Mucosa of stomach (tissue), 1 donor: ENCODE results near the gene MUC22.
"Not testable (repeated sequence)": the region's sequence is repeated elsewhere in the genome, so short reads cannot be mapped to it uniquely, and the experiment has no call there.

Experiments used
- H3K27me3 ChIP-seq: one replicate; pipeline ENCODE4 v1.7.0; 2013; ENCODE audit warnings: mild to moderate bottlenecking, low read length; ENCODE audit not compliant: control insufficient read depth, insufficient read depth
- H3K36me3 ChIP-seq: one replicate; pipeline ENCODE4 v1.7.0; 2013; ENCODE audit warnings: low read length; ENCODE audit not compliant: control insufficient read depth, insufficient read depth
- H3K4me1 ChIP-seq: one replicate; pipeline ENCODE4 v1.7.0; 2013; ENCODE audit warnings: mild to moderate bottlenecking, low read length; ENCODE audit not compliant: control insufficient read depth, insufficient read depth
- H3K4me3 ChIP-seq: one replicate; pipeline ENCODE4 v1.7.0; 2013; ENCODE audit warnings: low read length
- H3K9ac ChIP-seq: one replicate; pipeline ENCODE4 v1.7.0; 2013; ENCODE audit warnings: mild to moderate bottlenecking, low read length, moderate library complexity
- H3K9me3 ChIP-seq: one replicate; pipeline ENCODE4 v1.7.0; 2013; ENCODE audit warnings: mild to moderate bottlenecking, low read length, moderate library complexity; ENCODE audit not compliant: control insufficient read depth
- donor health status: Pancreatic carcinoma.

Gene MUC22

DNA sequence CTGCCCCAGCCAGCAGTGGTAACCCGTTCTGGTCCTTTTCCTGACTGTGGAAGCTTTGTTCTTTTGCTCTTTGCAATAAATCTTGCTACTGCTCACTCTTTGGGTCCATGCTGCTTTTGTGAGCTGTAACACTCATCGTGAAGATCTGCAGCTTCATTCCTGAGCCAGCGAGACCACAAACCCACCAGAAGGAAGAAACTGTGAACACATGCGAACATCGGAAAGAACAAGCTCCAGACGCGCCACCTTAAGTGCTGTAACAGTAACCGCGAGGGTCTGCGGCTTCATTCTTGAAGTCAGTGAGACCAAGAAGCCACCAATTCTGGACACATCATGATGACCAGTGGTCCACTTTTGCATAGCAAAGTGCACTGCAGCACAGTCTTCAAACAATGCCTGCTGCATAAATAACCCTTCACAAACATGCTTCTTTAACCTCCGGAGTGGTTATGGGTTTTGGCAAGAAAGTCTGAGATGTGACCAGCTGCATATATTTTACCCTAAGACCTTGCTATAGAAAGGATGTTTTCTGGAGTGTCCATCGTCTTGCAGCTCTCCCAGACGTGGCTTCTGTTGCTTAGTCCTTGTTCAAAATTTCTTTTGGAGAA, 8.9 kb upstream of the MUC22 start:
- Histone ChIP-seq H3K9me3 (no peaks in the 10 kb centered on the region), H3K36me3 (no peaks in the 10 kb centered on the region)

DNA sequence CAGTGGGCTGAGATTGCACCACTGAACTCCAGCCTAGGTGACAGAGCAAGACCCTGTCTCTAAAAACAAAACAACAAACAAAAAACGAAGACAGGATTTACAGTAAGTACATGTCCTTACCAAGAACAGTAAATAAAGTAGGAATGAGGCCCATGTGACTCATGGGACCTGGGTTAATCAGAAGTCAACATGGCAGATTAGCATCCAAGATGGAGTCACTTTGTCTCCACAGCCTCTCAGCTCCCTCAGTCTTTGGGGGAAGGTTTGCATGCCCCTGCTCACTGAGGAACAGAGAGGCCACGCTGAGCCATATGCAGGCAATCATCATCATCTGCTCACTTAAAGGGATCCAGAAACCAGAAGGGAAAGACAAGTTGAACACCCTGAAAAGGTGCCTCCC, 7.8 kb upstream of the MUC22 start:
- no peaks in the 10 kb centered on the region for H3K4me1 ChIP-seq
- H3K9me3 ChIP-seq: no peaks in the 10 kb centered on the region
- no peak overlapping the region for H3K9ac ChIP-seq
- H3K27me3 ChIP-seq: no peaks in the 10 kb centered on the region
- no peaks in the 10 kb centered on the region for H3K36me3 ChIP-seq
- H3K4me3 ChIP-seq: no peak overlapping the region

More for the DNA sequence above, 8.9 kb upstream of the MUC22 start:
- H3K4me1 ChIP-seq: no peaks in the 10 kb centered on the region
- no peak overlapping the region for H3K9ac ChIP-seq
- H3K27me3 ChIP-seq: no peaks in the 10 kb centered on the region
- H3K4me3 ChIP-seq: no peak overlapping the region

DNA sequence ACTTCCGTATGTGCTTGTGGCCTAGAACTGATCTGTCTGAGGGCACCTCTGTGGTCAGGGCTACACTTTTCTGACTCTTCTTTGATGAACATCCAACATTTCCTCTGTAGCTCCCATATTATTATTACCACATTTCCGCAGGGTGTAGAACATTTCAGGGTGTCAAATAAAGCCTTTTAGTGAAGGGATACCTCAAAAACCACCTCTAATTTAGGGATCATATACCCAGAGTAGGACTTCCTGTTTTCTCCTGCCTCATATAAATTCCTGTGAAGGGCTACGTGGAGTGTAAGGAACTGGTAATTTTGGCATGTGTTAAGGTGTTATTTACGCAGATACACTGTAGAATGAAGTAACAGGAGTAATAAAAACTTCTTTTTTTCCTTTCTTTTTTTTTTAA, 5.5 kb upstream of the MUC22 start:
- H3K4me1 ChIP-seq: no peaks in the 10 kb centered on the region
- no peaks in the 10 kb centered on the region for H3K36me3 ChIP-seq
- H3K27me3 ChIP-seq: no peaks in the 10 kb centered on the region
- no peak overlapping the region for H3K4me3 ChIP-seq
- H3K9ac ChIP-seq: no peak overlapping the region
- H3K9me3 ChIP-seq: no peaks in the 10 kb centered on the region

DNA sequence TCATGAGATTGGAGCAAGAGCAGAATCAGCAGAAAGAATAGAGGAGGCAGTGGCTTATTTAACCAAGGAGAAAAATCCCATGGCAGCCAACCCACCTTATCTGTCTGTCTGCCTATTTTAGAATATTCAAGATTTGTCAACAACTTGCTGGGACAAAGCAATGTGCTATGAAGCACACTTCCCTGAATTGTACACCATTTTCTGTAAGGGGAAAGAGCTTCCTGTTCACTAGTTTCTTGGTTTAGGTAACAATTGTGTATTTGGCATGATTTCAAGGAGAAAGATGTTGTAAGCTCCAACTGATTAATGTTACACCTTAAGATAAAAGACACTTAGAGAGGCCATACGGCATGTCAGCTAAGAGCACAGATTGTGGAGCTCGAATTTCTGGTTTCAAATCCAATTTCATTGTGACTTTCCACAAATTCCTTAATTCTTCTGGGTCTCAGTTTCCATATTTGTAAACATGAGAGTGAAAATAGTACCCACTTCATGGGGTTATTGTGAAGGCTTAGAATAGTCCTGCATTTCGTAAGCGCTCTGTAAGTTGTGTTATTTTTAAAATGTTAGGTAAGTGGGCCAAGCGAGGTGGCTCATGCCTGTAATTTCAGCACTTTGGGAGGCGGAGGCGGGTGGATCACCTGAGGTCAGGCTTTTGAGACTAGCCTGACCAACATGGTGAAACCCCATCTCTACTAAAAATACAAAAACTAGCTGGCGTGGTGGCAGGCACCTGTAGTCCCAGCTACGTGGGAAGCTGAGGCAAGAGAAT, 4.8 kb upstream of the MUC22 start:
- Histone ChIP-seq H3K4me3 (no peak overlapping the region), H3K9me3 (no peaks in the 10 kb centered on the region), H3K27me3 (no peaks in the 10 kb centered on the region), H3K4me1 (no peaks in the 10 kb centered on the region), H3K9ac (no peak overlapping the region), H3K36me3 (no peaks in the 10 kb centered on the region)

DNA sequence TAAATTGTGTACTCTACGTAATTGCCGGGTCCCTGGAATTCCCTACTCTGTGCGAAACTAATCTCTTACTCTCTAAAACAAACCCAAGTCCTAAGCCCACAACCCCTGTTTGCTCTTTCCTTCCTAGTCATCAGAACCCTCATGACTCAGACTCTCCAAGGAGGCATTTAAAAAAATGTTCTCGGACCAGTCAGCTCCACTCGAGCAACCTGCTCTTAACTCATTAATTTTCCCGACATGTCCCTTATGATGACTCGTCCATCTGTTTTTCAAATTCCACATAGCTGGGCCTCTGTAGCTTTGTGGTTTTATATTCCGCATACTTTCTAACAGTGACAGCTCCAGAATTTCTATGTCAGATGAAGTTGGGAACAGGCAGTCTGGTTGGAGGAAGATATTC, 2.6 kb upstream of the MUC22 start:
- Histone ChIP-seq H3K9me3 (no peaks in the 10 kb centered on the region), H3K4me1 (no peaks in the 10 kb centered on the region), H3K27me3 (no peaks in the 10 kb centered on the region), H3K36me3 (no peaks in the 10 kb centered on the region), H3K4me3 (no peak overlapping the region), H3K9ac (no peak overlapping the region)

DNA sequence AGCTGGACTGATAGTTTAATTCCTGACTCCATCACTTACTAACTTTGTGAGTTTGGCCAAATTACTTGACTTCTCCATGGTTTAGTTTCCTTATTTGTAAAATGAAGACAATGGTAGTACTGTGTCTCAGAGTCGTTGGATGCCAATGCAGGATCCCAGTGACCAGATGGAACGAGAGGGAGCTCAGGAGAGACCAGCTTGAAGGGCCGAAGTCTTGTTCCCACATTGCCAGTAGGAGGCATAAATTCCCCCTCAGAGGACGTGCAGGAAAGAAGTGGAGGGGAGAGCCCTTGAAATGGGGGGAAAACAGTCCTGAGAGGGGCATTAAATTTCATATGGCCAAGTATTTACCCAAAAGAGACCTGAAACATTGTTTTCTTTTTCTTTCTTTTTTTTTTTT, 2.1 kb upstream of the MUC22 start:
- Histone ChIP-seq H3K36me3 (no peaks in the 10 kb centered on the region), H3K4me1 (no peaks in the 10 kb centered on the region), H3K27me3 (no peaks in the 10 kb centered on the region), H3K9ac (no peak overlapping the region), H3K4me3 (no peak overlapping the region), H3K9me3 (no peaks in the 10 kb centered on the region)

DNA sequence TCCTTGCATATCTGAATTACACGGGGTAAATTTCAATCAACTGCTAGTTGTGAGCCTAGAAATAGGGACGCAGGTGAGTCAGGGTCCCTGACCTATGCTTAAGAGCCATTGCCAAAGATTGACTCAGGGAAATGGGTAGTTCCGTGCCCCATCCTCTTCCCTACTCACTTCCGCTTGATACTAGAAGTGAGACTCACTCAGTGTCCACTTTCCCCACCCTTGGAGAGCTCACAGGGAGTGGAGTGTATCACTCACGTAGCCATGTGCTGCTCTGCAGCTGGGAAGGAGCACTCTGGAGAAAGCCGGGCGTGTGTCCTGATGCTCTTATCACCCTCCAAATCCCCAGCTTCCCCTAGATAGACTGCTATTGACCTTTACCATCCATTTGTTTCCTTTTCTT, 543 bp upstream of the MUC22 start:
- Histone ChIP-seq H3K9me3 (no peaks in the 10 kb centered on the region), H3K36me3 (no peaks in the 10 kb centered on the region), H3K4me3 (no peak overlapping the region), H3K27me3 (no peaks in the 10 kb centered on the region), H3K4me1 (no peaks in the 10 kb centered on the region), H3K9ac (no peak overlapping the region)

DNA sequence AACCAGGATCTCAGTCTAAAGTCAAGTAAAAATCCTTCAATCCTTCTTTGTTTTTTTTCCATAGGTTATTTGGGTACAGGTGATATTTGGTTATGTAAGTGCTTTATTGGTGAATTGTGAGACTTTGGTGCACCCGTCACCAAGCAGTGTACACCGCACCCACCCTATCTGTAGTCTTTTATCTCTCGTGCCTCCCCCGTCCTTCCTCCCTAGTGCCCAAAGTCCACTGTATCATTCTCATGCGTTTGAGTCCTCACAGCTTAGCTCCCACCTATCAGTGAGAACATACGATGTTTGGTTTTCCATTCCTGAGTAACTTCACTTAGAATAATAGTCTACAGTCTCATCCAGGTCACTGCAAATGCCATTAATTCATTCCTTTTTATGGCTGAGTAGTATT, 879 bp downstream of the MUC22 start:
- Histone ChIP-seq H3K9me3 (no peaks in the 10 kb centered on the region), H3K9ac (no peak overlapping the region), H3K27me3 (no peaks in the 10 kb centered on the region), H3K36me3 (no peaks in the 10 kb centered on the region), H3K4me1 (no peaks in the 10 kb centered on the region), H3K4me3 (no peak overlapping the region)

DNA sequence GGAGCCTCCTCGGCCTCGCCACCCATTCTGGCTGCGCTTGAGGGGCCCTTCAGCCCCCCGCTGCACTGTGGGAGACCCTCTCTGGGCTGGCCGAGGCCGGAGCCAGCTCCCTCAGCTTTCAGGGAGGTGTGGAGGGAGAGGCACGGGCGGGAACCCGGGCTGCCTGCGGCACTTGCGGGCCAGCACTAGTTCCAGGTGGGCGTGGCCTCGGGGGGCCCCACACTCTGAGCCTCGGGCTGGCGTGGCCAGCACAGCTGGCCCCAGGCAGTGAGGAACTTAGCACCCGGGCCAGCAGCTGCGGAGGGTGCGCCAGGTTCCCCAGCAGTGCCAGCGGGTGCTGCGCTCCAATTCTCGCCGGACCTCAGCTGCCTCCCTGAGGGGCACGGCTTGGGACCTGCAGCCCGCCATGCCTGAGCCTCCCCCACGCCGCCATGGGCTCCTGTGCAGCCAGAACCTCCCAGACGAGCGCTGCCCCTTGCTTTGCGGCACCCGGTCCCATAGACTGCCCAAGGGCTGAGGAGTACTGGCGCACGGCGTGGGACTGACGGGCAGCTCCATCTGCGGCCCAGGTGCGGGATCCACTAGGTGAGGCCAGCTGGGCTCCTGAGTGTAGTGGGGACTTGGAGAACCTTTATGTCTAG, 6.5 kb downstream of the MUC22 start:
- Histone ChIP-seq H3K4me1 (no peaks in the 10 kb centered on the region), H3K9ac (no peak overlapping the region), H3K36me3 (no peaks in the 10 kb centered on the region), H3K27me3 (no peaks in the 10 kb centered on the region), H3K4me3 (no peak overlapping the region), H3K9me3 (no peaks in the 10 kb centered on the region)

DNA sequence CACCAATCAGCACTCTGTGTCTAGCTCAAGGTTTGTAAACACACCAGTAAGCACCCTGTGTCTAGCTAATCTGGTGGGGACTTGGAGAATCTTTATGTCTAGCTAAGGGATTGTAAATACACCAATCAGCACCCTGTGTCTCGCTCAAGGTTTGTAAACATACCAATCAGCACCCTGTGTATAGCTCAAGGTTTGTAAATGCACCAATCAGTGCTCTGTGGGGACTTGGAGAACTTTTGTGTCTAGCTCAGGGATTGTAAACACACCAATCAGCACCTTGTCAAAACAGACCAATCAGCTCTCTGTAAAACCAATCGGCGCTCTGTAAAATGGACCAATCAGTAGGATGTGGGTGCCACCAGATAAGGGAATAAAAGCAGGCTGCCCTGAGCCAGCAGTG, 7.2 kb downstream of the MUC22 start:
- H3K27me3 ChIP-seq, H3K4me1 ChIP-seq: not testable (repeated sequence)

DNA sequence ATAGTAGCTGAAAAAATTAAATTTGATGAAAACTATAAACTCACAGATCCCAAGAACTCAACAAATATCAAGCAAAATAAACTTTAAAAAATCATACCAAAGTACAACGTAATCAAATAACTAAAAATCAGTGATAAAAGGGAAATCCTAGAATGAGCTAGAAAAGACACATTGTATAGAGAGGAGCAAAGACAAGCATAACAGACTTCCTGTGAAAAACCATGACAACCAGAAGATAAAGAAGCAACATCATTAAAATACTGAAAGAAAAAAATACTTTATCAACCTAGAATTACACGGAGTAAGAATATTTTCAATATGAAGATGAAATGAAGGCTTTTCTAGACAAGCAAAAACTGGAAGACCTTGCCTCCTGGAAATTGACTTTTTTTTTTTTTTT, 9.8 kb downstream of the MUC22 start:
- H3K4me3 ChIP-seq: no peak overlapping the region
- H3K36me3 ChIP-seq: no peaks in the 10 kb centered on the region
- H3K9me3 ChIP-seq: no peaks in the 10 kb centered on the region

More for the DNA sequence above, 7.2 kb downstream of the MUC22 start:
- H3K36me3 ChIP-seq, H3K4me3 ChIP-seq, H3K9ac ChIP-seq, H3K9me3 ChIP-seq: not testable (repeated sequence)

DNA sequence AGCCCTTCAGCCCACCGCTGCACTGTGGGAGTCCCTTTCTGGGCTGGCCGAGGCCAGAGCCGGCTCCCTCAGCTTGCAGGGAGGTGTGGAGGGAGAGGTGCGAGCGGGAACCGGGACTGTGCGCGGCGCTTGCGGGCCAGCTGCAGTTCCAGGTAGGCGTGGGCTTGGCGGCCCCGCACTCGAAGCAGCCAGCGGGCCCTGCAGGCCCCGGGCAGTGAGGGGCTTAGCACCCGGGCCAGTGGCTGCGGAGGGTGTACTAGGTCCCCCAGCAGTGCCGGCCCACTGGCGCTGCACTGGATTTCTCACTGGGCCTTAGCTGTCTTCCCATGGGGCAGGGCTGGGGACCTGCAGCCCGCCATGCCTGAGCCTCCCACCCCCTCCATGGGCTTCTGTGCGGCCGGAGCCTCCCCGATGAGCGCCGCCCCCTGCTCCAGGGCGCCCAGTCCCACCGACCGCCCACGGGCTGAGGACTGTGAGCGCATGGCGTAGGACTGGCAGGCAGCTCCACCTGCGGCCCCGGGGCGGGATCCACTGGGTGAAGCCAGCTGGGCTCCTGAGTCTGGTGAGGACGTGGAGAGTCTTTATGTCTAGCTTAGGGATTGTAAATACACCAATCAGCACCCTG, 10.5 kb downstream of the MUC22 start:
- H3K36me3 ChIP-seq, H3K9ac ChIP-seq, H3K4me1 ChIP-seq, H3K9me3 ChIP-seq, H3K4me3 ChIP-seq, H3K27me3 ChIP-seq: not testable (repeated sequence)

More for the DNA sequence above, 9.8 kb downstream of the MUC22 start:
- H3K27me3 ChIP-seq: no peaks in the 10 kb centered on the region
- no peak overlapping the region for H3K9ac ChIP-seq
- no peaks in the 10 kb centered on the region for H3K4me1 ChIP-seq
